Liver (tissue), 9 donors: ENCODE measurements around the gene ZFAND3. TPM values are rescaled to one million over a fixed set of nuclear protein-coding genes. Genes with fewer than 3 reads are reported as not detected.
A peak's percentile ranks its signal among the peaks of the same experiment; 100 is the strongest.

Experiments used
- DNase-seq: peaks from one replicate; pipeline ENCODE4 v3.0.0-alpha.2; 2017; ENCODE audit warnings: low spot score
- H3K27ac ChIP-seq, 2 donors: one replicate each; pipeline ENCODE4 v1.7.0; 2013; ENCODE audit warnings: inconsistent platforms in 2 of 2, low read length in 2 of 2, control low read depth in 1 of 2, low read depth in 1 of 2, mild to moderate bottlenecking in 1 of 2
- H3K27me3 ChIP-seq, 4 donors: one replicate each; pipeline versions ENCODE4 v1.6.1 to v1.7.0; 2013; ENCODE audit warnings: low read length in 3 of 4, inconsistent platforms in 1 of 4, mild to moderate bottlenecking in 1 of 4, moderate library complexity in 1 of 4; ENCODE audit not compliant: control insufficient read depth in 4 of 4, insufficient read depth in 4 of 4
- H3K36me3 ChIP-seq, 4 donors: one replicate each; pipeline versions ENCODE4 v1.6.1 to v1.7.0; 2013; ENCODE audit warnings: low read length in 3 of 4, mild to moderate bottlenecking in 3 of 4, low read depth in 1 of 4, moderate library complexity in 1 of 4; ENCODE audit not compliant: control insufficient read depth in 4 of 4, insufficient read depth in 3 of 4
- H3K4me1 ChIP-seq, 4 donors: one replicate each; pipeline versions ENCODE4 v1.6.1 to v1.7.0; 2013; ENCODE audit warnings: low read length in 3 of 4, mild to moderate bottlenecking in 3 of 4, moderate library complexity in 1 of 4; ENCODE audit not compliant: control insufficient read depth in 4 of 4, insufficient read depth in 4 of 4
- H3K4me3 ChIP-seq, 3 donors: one replicate each; pipeline versions ENCODE4 v1.6.1 to v1.7.0; 2013; ENCODE audit warnings: low read length in 3 of 3, control low read depth in 1 of 3, low read depth in 1 of 3, mild to moderate bottlenecking in 1 of 3
- H3K9ac ChIP-seq, 2 donors: one replicate each; pipeline ENCODE4 v1.7.0; 2013; ENCODE audit warnings: low read length in 2 of 2, mild to moderate bottlenecking in 2 of 2, moderate library complexity in 2 of 2, control low read depth in 1 of 2, low read depth in 1 of 2
- H3K9me3 ChIP-seq, 4 donors: one replicate each; pipeline versions ENCODE4 v1.6.1 to v1.7.0; 2013; ENCODE audit warnings: low read length in 3 of 4; ENCODE audit not compliant: control insufficient read depth in 4 of 4
- CTCF ChIP-seq: fragments of 150-350 bp; IDR thresholded peaks from 2 replicates; pipeline ENCODE4 v1.5.1; 2017; ENCODE audit warnings: improper control_type of control experiment, low read depth, low read length; ENCODE audit not compliant: missing input control
- EGR1 ChIP-seq, 2 donors: IDR thresholded peaks; 2 replicates each; pipeline ENCODE4 v1.6.1; 2016 to 2018; ENCODE audit warnings: antibody characterized with exemption in 2 of 2, low read depth in 2 of 2
- FOXA1 ChIP-seq: IDR thresholded peaks from 2 replicates; pipeline ENCODE4 v1.6.1; 2016; ENCODE audit warnings: antibody characterized with exemption
- GABPA ChIP-seq, 2 donors: IDR thresholded peaks in 1 of 2; conservative IDR thresholded peaks in 1 of 2; 2 replicates each; pipeline ENCODE4 v1.6.1; 2016; ENCODE audit warnings: antibody characterized with exemption in 2 of 2, mild to moderate bottlenecking in 1 of 2, moderate library complexity in 1 of 2
- HNF4A ChIP-seq, 2 donors: conservative IDR thresholded peaks; 2 replicates each; pipeline ENCODE4 v1.6.1; 2016; ENCODE audit warnings: antibody characterized with exemption in 2 of 2, mild to moderate bottlenecking in 2 of 2
- HNF4G ChIP-seq: IDR thresholded peaks from 2 replicates; pipeline ENCODE4 v1.6.1; 2016; ENCODE audit warnings: antibody characterized with exemption
- JUND ChIP-seq, 2 donors: IDR thresholded peaks; 2 replicates each; pipeline ENCODE4 v1.6.1; 2016; ENCODE audit warnings: antibody characterized with exemption in 2 of 2
- MAX ChIP-seq: IDR thresholded peaks from 2 replicates; pipeline ENCODE4 v1.6.1; 2016; ENCODE audit warnings: antibody characterized with exemption
- NR2F2 ChIP-seq: IDR thresholded peaks from 2 replicates; pipeline ENCODE4 v1.6.1; 2016; ENCODE audit warnings: antibody characterized with exemption
- REST ChIP-seq: IDR thresholded peaks from 2 replicates; pipeline ENCODE4 v1.6.1; 2016; ENCODE audit warnings: antibody characterized with exemption, mild to moderate bottlenecking
- RXRA ChIP-seq, 2 donors: IDR thresholded peaks; 2 replicates each; pipeline ENCODE4 v1.6.1; 2017 to 2018; ENCODE audit warnings: antibody characterized with exemption in 2 of 2, mild to moderate bottlenecking in 1 of 2
- SP1 ChIP-seq: IDR thresholded peaks from 2 replicates; pipeline ENCODE4 v1.6.1; 2018; ENCODE audit warnings: antibody characterized with exemption, mild to moderate bottlenecking
- TAF1 ChIP-seq: conservative IDR thresholded peaks from 2 replicates; pipeline ENCODE4 v1.6.1; 2016; ENCODE audit warnings: antibody characterized with exemption, mild to moderate bottlenecking
- YY1 ChIP-seq: IDR thresholded peaks from 2 replicates; pipeline ENCODE4 v1.6.1; 2016; ENCODE audit warnings: antibody characterized with exemption, mild to moderate bottlenecking
- WGBS: extraction: QIAGEN DNeasy Blood & Tissue Kit; methylation state at CpG from one replicate; pipeline ENCODE4 v1.1.7; 2013; 5-methylcytosine and 5-hydroxymethylcytosine counted together
- polyA plus RNA-seq, 2 donors: library from polyadenylated mRNA; stranded (reverse) in 1 of 2; unstranded in 1 of 2; fragments of 200-250 nt in 1 of 2; fragments of >200 nt in 1 of 2; fragmentation: Nextera tagmentation in 1 of 2; extraction: Ambion mirVana in 1 of 2; gene quantifications; one replicate each; pipeline versions ENCODE4 v1.2.1 to v1.2.3, GENCODE V29; 2013 to 2015
- total RNA-seq, 2 donors: library from RNA; depleted of rRNA; stranded (reverse); fragments of >200 nt; gene quantifications; one replicate each; pipeline ENCODE4 v1.2.3, GENCODE V29; 2014
- TF ChIP-seq, protein P1 (sequence below): IDR thresholded peaks from 2 replicates; pipeline ENCODE4 v1.6.1; 2016; ENCODE audit warnings: antibody characterized with exemption
- donor health status: healthy.
- donor health status: healthy.
- donor health status: healthy.
- donor health status: healthy.
- donor health status: healthy.

ZFAND3 gene
- total and polyA plus RNA-seq, 4 donors: 7.7 to 37.5 (median 23.1) TPM

DNA sequence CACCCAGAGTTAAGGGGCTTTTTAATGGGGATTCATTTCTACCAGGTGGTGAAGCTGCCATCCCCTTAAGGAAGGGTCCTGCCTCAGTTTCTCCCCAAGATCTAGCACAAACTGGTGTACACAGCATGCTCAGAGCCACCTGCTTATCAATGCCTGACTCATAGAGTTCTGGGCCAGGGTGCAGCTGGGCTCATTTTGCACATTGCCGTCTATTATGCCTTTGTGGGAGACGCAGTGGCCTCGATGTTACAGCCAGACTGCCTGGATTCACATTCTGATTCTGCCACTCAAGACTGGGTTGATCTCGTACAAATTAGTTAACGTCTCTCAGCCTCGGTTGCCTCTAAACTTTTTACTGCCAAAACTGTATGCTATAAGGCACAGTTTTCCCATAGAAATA, 365.7 kb downstream of the ZFAND3 start:
- 97% methylated on average over 6 of the region's 6 CpGs for WGBS
- Histone ChIP-seq H3K9me3 (no peaks in the 10 kb centered on the region), H3K27ac (no peak overlapping the region), H3K9ac (no peak overlapping the region), H3K27me3 (no peaks in the 10 kb centered on the region), H3K4me1 (no peaks in the 10 kb centered on the region), H3K36me3 (no peaks in the 10 kb centered on the region), H3K4me3 (no peak overlapping the region)
- TF ChIP-seq REST: no peak
- TF ChIP-seq NR2F2: no peak
- no peak for TF ChIP-seq HNF4A (conservative IDR thresholded peaks at IDR 0.05)
- no peak for TF ChIP-seq FOXA1
- TF ChIP-seq RXRA (IDR thresholded peaks at IDR 0.05): no peak
- TF ChIP-seq HNF4G: no peak
- no peak for TF ChIP-seq MAX
- TF ChIP-seq EGR1 (IDR thresholded peaks at IDR 0.05; ENCODE audit: low read depth in 2 of 2): no peak
- no peak for TF ChIP-seq TAF1
- TF ChIP-seq JUND (IDR thresholded peaks at IDR 0.05): no peak
- TF ChIP-seq SP1: no peak
- no peak for TF ChIP-seq GABPA (IDR thresholded peaks at IDR 0.05 in 1 of 2, conservative IDR thresholded peaks at IDR 0.05 in 1 of 2)
- peak; percentile 6 for DNase-seq

GRCh38 chr6:38185752-38186151, 366.2 kb downstream of the ZFAND3 start:
- H3K27ac ChIP-seq: no peak overlapping the region
- no peak overlapping the region for H3K4me3 ChIP-seq
- no peaks in the 10 kb centered on the region for H3K4me1 ChIP-seq
- DNase-seq: peak; percentile 21
- H3K27me3 ChIP-seq: no peaks in the 10 kb centered on the region
- WGBS: 96% methylated on average over 8 of the region's 8 CpGs
- H3K9ac ChIP-seq: no peak overlapping the region
- no peaks in the 10 kb centered on the region for H3K36me3 ChIP-seq
- no peak for TF ChIP-seq GABPA (IDR thresholded peaks at IDR 0.05 in 1 of 2, conservative IDR thresholded peaks at IDR 0.05 in 1 of 2)
- no peaks in the 10 kb centered on the region for H3K9me3 ChIP-seq

DNA sequence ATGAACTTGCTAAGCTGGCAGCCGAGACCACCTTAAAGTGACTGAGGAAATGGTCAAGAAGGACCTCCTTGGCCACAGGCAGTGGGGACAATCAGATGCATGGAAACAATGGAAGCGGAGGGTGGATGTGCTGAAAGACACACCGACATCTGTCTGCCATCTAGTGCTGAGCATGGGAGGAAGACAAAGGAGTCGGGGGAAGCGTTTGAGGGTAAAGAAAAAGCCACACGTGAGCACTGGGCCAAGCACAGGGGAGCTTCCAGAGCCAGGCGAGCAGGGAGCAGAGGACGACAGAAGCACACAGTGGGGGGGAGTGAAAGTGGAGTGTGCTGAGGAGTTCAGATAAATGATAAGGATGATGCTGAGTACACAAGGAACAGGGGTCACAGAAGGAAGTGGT, 367.8 kb downstream of the ZFAND3 start:
- Histone ChIP-seq H3K9ac (no peak overlapping the region), H3K27me3 (no peaks in the 10 kb centered on the region), H3K36me3 (no peaks in the 10 kb centered on the region), H3K27ac (no peak overlapping the region), H3K4me1 (no peaks in the 10 kb centered on the region), H3K4me3 (no peak overlapping the region), H3K9me3 (no peaks in the 10 kb centered on the region)
- 87% methylated on average over 8 of the region's 8 CpGs for WGBS
- peak; percentile 23 for DNase-seq
- TF ChIP-seq YY1 (no peak), GABPA (IDR thresholded peaks at IDR 0.05 in 1 of 2, conservative IDR thresholded peaks at IDR 0.05 in 1 of 2) (no peak), HNF4G (no peak), JUND (IDR thresholded peaks at IDR 0.05) (no peak), CTCF (no peak), NR2F2 (no peak), EGR1 (IDR thresholded peaks at IDR 0.05; ENCODE audit: low read depth in 2 of 2) (no peak), REST (no peak)
- TF ChIP-seq, protein P1, sequence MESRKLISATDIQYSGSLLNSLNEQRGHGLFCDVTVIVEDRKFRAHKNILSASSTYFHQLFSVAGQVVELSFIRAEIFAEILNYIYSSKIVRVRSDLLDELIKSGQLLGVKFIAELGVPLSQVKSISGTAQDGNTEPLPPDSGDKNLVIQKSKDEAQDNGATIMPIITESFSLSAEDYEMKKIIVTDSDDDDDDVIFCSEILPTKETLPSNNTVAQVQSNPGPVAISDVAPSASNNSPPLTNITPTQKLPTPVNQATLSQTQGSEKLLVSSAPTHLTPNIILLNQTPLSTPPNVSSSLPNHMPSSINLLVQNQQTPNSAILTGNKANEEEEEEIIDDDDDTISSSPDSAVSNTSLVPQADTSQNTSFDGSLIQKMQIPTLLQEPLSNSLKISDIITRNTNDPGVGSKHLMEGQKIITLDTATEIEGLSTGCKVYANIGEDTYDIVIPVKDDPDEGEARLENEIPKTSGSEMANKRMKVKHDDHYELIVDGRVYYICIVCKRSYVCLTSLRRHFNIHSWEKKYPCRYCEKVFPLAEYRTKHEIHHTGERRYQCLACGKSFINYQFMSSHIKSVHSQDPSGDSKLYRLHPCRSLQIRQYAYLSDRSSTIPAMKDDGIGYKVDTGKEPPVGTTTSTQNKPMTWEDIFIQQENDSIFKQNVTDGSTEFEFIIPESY: no peak
